ENCODE results near the gene INPP4B. TPM values are rescaled to one million over a fixed set of nuclear protein-coding genes. Genes with fewer than 3 reads are reported as not detected.

The INPP4B gene
- total and polyA plus RNA-seq, 2 of the 4 experiments (the other 2 are of a cell fraction) = 1.8 to 14.0 TPM

DNA sequence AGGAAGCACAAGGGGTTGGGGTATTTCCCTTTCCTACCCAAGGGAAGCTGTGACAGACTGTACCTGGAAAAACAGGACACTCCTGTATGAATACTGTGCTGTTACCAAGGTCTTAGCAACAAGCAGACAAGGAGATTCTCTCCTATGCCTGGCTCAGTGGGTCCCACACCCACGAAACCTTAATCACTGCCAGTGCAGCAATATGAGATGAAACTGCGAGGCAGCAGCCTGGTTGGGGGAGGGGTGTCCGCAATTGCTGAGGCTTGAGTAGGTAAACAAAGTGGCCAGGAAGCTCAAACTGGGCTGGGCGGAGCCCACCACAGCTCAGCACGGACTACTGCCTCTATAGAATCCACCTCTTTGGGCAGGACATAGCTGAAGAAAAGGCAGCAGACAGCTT lies 197.7 kb downstream of the INPP4B start:
- no peak overlapping the region for H2BK20ac ChIP-seq (ENCODE audit: low read depth, low read length)
- dilution Hi-C loops (cut with HindIII; ENCODE audit: low sequenced_read_pairs, unreplicated experiment) (no loop called here), intact Hi-C loops (cut with micrococcal nuclease) (no loop called here), in situ Hi-C loops (cut with MboI; ENCODE audit: low sequenced_read_pairs) (no loop called here)
- TF ChIP-seq BHLHE40 (IDR thresholded peaks at IDR 0.05; ENCODE audit: low read depth, low read length) = no peak
- no peaks in the 10 kb centered on the region for H3K9me3 ChIP-seq (ENCODE audit: control insufficient read depth, insufficient read depth, low read length)
- ChIA-PET CTCF (no interaction called here), POLR2A (ENCODE audit: unreplicated experiment) (no interaction called here)
- no peaks in the 10 kb centered on the region for H3K36me3 ChIP-seq (ENCODE audit: control insufficient read depth, insufficient read depth, low read length)
- H3K18ac ChIP-seq (ENCODE audit: low read depth, low read length) = no peak overlapping the region
- no peak overlapping the region for H2BK5ac ChIP-seq (ENCODE audit: low read depth, low read length, poor library complexity, severe bottlenecking)
- H3K27ac ChIP-seq (ENCODE audit: insufficient read depth, low read length) = no peak overlapping the region
- H3K27me3 ChIP-seq (ENCODE audit: control insufficient read depth, insufficient read depth, low read length) = no peaks in the 10 kb centered on the region
- H4K20me1 ChIP-seq (ENCODE audit: insufficient read depth, low read length) = no peaks in the 10 kb centered on the region
- H2BK15ac ChIP-seq (ENCODE audit: low read depth, low read length) = no peak overlapping the region
- no peak overlapping the region for H4K5ac ChIP-seq (ENCODE audit: low read depth, low read length)
- H3K9ac ChIP-seq (ENCODE audit: low read depth, low read length) = no peak overlapping the region
- H2AK9ac ChIP-seq (replicated peaks; ENCODE audit: low read depth, low read length, poor library complexity) = no peak overlapping the region
- no peaks in the 10 kb centered on the region for H3K79me1 ChIP-seq (ENCODE audit: low read depth in 1 of 2, low read length in 2 of 2)
- no peak overlapping the region for H3K23ac ChIP-seq (ENCODE audit: low read depth, low read length)
- H3K4me3 ChIP-seq (ENCODE audit: insufficient read depth, low read depth, low read length) = no peak overlapping the region
- no peak overlapping the region for H3K4me2 ChIP-seq (ENCODE audit: low read depth, low read length)
- H2BK120ac ChIP-seq (ENCODE audit: low read depth, low read length) = no peak overlapping the region
- no peak overlapping the region for H4K8ac ChIP-seq (ENCODE audit: low read depth in 2 of 2, low read length in 2 of 2)
- no peak overlapping the region for H3K56ac ChIP-seq (ENCODE audit: extremely low read depth, insufficient read depth, low read length)
- no TSS peak for BruUV-seq (replicated peaks)
- no CpG with 5 or more reads among the region's 5 CpGs for WGBS, 2 experiments (ENCODE audit: extremely low coverage in 2 of 2, insufficient read length in 1 of 2)
- no peaks in the 10 kb centered on the region for H3K4me1 ChIP-seq (ENCODE audit: control insufficient read depth, insufficient read depth, low read length)
- ATAC-seq (ENCODE audit: low read depth) (no peak), DNase-seq (no peak)
- H2AK5ac ChIP-seq (ENCODE audit: low read depth, low read length) = no peak overlapping the region
- no peak overlapping the region for H2AFZ ChIP-seq (replicated peaks; ENCODE audit: low read length, poor library complexity)
- H3K14ac ChIP-seq (replicated peaks; ENCODE audit: low read depth, low read length) = no peak overlapping the region
- H4K91ac ChIP-seq (ENCODE audit: insufficient read depth, low read depth, low read length) = no peak overlapping the region
- H3K9me1 ChIP-seq (ENCODE audit: insufficient read depth, low read length) = no peaks in the 10 kb centered on the region
- H3K4ac ChIP-seq (ENCODE audit: low read depth, low read length) = no peak overlapping the region
